A673 (cell line): ENCODE measurements around the gene TSPEAR. TPM values are rescaled to one million over a fixed set of nuclear protein-coding genes. Genes with fewer than 3 reads are reported as not detected.

Experiments used
- BruUV-seq: library from RNA; stranded (reverse); fragments of 400-500 nt; replicated peaks from 2 replicates; lab custom pipeline; 2021; lab: Mats Ljungman, UMichigan
- CTCF ChIA-PET: fragments of 300-600 bp; sonication (Branson Sonifier 250); formaldehyde crosslinking; loops from one replicate; lab custom pipeline; 2022; ENCODE audit warnings: antibody characterized with exemption; lab: Charles Lee
- POLR2A ChIA-PET: fragments of 300-600 bp; sonication (Branson Sonifier 250); formaldehyde crosslinking; loops from one replicate; lab custom pipeline; 2022; ENCODE audit warnings: antibody characterized with exemption; ENCODE audit not compliant: low non-redundant PET; lab: Charles Lee
- DNase-seq: peaks from one replicate; pipeline ENCODE4 v3.0.0-alpha.2; 2015; ENCODE audit warnings: low spot score
- H3K27ac ChIP-seq: fragments of 200-600 bp; sonication (generic); 2 replicates; pipeline ENCODE4 v1.5.1; 2016; ENCODE audit warnings: mixed run types, low read depth, mild to moderate bottlenecking, mixed read lengths, antibody characterized with exemption, low read length; ENCODE audit not compliant: poor library complexity, severe bottlenecking
- H3K27me3 ChIP-seq: fragments of 200-600 bp; sonication (generic); replicated peaks from 2 replicates; pipeline ENCODE4 v1.6.1; 2017; ENCODE audit warnings: mixed run types, low read depth, mild to moderate bottlenecking, mixed read lengths, antibody characterized with exemption, low read length; ENCODE audit not compliant: insufficient read depth, poor library complexity
- H3K36me3 ChIP-seq: fragments of 200-600 bp; sonication (generic); 2 replicates; pipeline ENCODE4 v1.6.1; 2016; ENCODE audit warnings: mixed run types, mild to moderate bottlenecking, mixed read lengths, antibody characterized with exemption, low read length; ENCODE audit not compliant: insufficient read depth, poor library complexity, severe bottlenecking
- H3K4me1 ChIP-seq: fragments of 200-600 bp; sonication (generic); 2 replicates; pipeline ENCODE4 v1.6.1; 2017; ENCODE audit warnings: mixed run types, mild to moderate bottlenecking, mixed read lengths, antibody characterized with exemption, low read length; ENCODE audit not compliant: insufficient read depth, poor library complexity, severe bottlenecking
- H3K4me3 ChIP-seq: fragments of 200-600 bp; sonication (generic); 2 replicates; pipeline ENCODE4 v1.5.1; 2016; ENCODE audit warnings: low read depth, mixed run types, mild to moderate bottlenecking, mixed read lengths, low read length; ENCODE audit not compliant: poor library complexity, severe bottlenecking
- H3K9me3 ChIP-seq: fragments of 200-600 bp; sonication (generic); 2 replicates; pipeline ENCODE4 v1.6.1; 2016; ENCODE audit warnings: mixed run types, low read depth, mild to moderate bottlenecking, mixed read lengths, antibody characterized with exemption, low read length; ENCODE audit not compliant: poor library complexity, severe bottlenecking
- CTCF ChIP-seq: fragments of 300-800, 200-600 bp; sonication (generic); conservative IDR thresholded peaks from 2 replicates; pipeline ENCODE4 v1.5.1; 2017; ENCODE audit warnings: low read depth, mild to moderate bottlenecking, antibody characterized with exemption, low read length, moderate library complexity, mixed read lengths
- EZH2 ChIP-seq: fragments of 200-600 bp; sonication (generic); IDR thresholded peaks from 2 replicates; pipeline ENCODE4 v1.6.1; 2017; ENCODE audit warnings: borderline replicate concordance, low read depth, mild to moderate bottlenecking, mixed read lengths, antibody characterized with exemption, low read length; ENCODE audit not compliant: poor library complexity, severe bottlenecking
- intact Hi-C: fragments of 100-400 bp; cut with micrococcal nuclease; formaldehyde crosslinking; loops from one replicate; pipeline ENCODE4 v1.10.0; 2022; ENCODE audit not compliant: unreplicated experiment
- total RNA-seq: library from RNA; stranded (reverse); gene quantifications from 2 replicates; pipeline ENCODE4 v1.2.3, GENCODE V29; 2021

TSPEAR gene
- total RNA-seq, 1 experiment from 2014 or later: 8.3 TPM

GRCh38 chr21:44471341-44471740, 240.0 kb downstream of the TSPEAR start:
- POLR2A ChIA-PET: no interaction called here
- no peaks in the 10 kb centered on the region for H3K9me3 ChIP-seq
- H3K27ac ChIP-seq: no peak overlapping the region
- no peaks in the 10 kb centered on the region for H3K36me3 ChIP-seq
- CTCF ChIA-PET: no interaction called here
- H3K4me3 ChIP-seq: no peak overlapping the region
- TF ChIP-seq EZH2 (no peak), CTCF (no peak)
- DNase-seq: no peak
- BruUV-seq: no TSS peak
- intact Hi-C loops: no loop called here
- H3K4me1 ChIP-seq: no peaks in the 10 kb centered on the region
- H3K27me3 ChIP-seq: no peaks in the 10 kb centered on the region

- Histone ChIP-seq H3K4me1 (no peaks in the 10 kb centered on the region), H3K4me3 (no peak overlapping the region), H3K36me3 (no peaks in the 10 kb centered on the region), H3K9me3 (no peaks in the 10 kb centered on the region), H3K27me3 (no peaks in the 10 kb centered on the region), H3K27ac (no peak overlapping the region)
- ChIA-PET CTCF (interaction anchor here (0.6 kb wide), 1 partner anchor 672 kb away, joined by 5 read pairs; no protein-coding TSS in a partner anchor), POLR2A (no interaction called here)
- BruUV-seq: no TSS peak
- intact Hi-C loops: no loop called here
- TF ChIP-seq EZH2 (no peak), CTCF (no peak)
- no peak for DNase-seq
These were observed 243.5 kb downstream of the TSPEAR start for GRCh38 chr21:44467859-44468195.

GRCh38 chr21:44466996-44467858, 244.1 kb downstream of the TSPEAR start:
- no peak overlapping the region for H3K27ac ChIP-seq
- DNase-seq: no peak
- H3K9me3 ChIP-seq: no peaks in the 10 kb centered on the region
- no peaks in the 10 kb centered on the region for H3K36me3 ChIP-seq
- no peaks in the 10 kb centered on the region for H3K4me1 ChIP-seq
- no peak for TF ChIP-seq EZH2
- no peaks in the 10 kb centered on the region for H3K27me3 ChIP-seq
- H3K4me3 ChIP-seq: no peak overlapping the region
- no TSS peak for BruUV-seq
- intact Hi-C loops: no loop called here
- CTCF ChIA-PET: interaction anchor here (0.6 kb wide), 1 partner anchor 672 kb away, joined by 5 read pairs; no protein-coding TSS in a partner anchor
- POLR2A ChIA-PET: no interaction called here
